IgD-negative memory B cell (primary cell): ENCODE measurements around the gene TDRD1. TPM values are rescaled to one million over a fixed set of nuclear protein-coding genes. Genes with fewer than 3 reads are reported as not detected.

Source experiments
- H3K27ac Mint-ChIP-seq, 3 donors: one replicate each; pipeline ENCODE4 v1.8.0; 2020 to 2022; ENCODE audit warnings: mild to moderate bottlenecking in 3 of 3, mixed read lengths in 3 of 3, moderate library complexity in 1 of 3
- H3K27me3 Mint-ChIP-seq: one replicate; pipeline ENCODE4 v1.8.0; 2021; ENCODE audit warnings: mixed read lengths
- H3K36me3 Mint-ChIP-seq: one replicate; pipeline ENCODE4 v1.8.0; 2020; ENCODE audit warnings: mild to moderate bottlenecking, mixed read lengths
- H3K4me1 Mint-ChIP-seq, 3 donors: one replicate each; pipeline ENCODE4 v1.8.0; 2020 to 2022; ENCODE audit warnings: mixed read lengths in 3 of 3, mild to moderate bottlenecking in 1 of 3
- H3K4me3 Mint-ChIP-seq, 4 donors: one replicate each; pipeline ENCODE4 v1.8.0; 2020 to 2022; ENCODE audit warnings: mild to moderate bottlenecking in 4 of 4, mixed read lengths in 4 of 4, moderate library complexity in 3 of 4
- H3K9me3 Mint-ChIP-seq, 3 donors: one replicate each; pipeline ENCODE4 v1.8.0; 2020 to 2021; ENCODE audit warnings: mixed read lengths in 3 of 3, mild to moderate bottlenecking in 1 of 3
- polyA plus RNA-seq: library from polyadenylated mRNA; unstranded; fragments of 300-500 nt; fragmentation: Illumina TruSeq; gene quantifications from one replicate; pipeline ENCODE4 v1.2.3, GENCODE V29; 2021

TDRD1 gene
- polyA plus RNA-seq, 1 donor from 2014 or later: not detected

GRCh38 chr10:114167985-114168384 is 11.2 kb upstream of the TDRD1 start:
- H3K4me3 Mint-ChIP-seq: peak overlapping the region in 1 of 4 donors; percentile 46
- peaks cover 2 to 7% (median 2%) of the 10 kb centered on the region in 3 donors for H3K9me3 Mint-ChIP-seq
- peaks cover 10% of the 10 kb centered on the region for H3K36me3 Mint-ChIP-seq
- H3K4me1 Mint-ChIP-seq: peaks cover 34 to 47% (median 36%) of the 10 kb centered on the region in 3 donors
- no peak overlapping the region for H3K27ac Mint-ChIP-seq
- no peaks in the 10 kb centered on the region for H3K27me3 Mint-ChIP-seq

DNA sequence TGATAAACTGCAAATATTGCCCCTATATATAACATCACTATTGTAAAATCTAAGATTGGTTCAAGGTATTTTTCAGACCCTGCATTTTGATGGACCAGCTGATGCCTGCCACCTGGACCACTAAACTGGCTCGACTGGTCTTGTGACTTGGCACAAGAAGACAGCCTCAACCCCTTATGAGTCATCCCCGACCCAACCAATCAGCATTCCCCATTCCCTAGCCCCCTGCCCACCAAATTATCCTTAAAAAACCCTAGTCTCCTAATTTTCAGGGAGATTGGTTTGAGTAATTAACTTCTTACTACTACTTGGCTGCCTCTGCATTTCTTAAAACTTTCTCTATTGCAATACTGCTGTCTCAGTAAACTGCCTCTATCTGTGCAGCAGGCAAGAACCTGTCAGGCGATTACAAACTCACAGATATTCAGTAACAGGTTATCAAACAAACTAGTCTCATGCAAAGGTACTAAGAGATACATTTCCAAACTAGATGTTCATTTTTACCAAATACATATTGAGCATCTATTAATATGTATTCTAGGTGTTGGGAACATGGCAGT is 10.6 kb upstream of the TDRD1 start:
- Mint-ChIP-seq H3K27me3 (no peaks in the 10 kb centered on the region), H3K36me3 (peaks cover 10% of the 10 kb centered on the region), H3K4me1 (peaks cover 36 to 46% (median 37%) of the 10 kb centered on the region in 3 donors), H3K4me3 (peak overlapping the region in 1 of 4 donors; percentile 46), H3K27ac (no peak overlapping the region), H3K9me3 (peaks cover 2 to 7% (median 2%) of the 10 kb centered on the region in 3 donors)

GRCh38 chr10:114172216-114172615 is 6.9 kb upstream of the TDRD1 start:
- Mint-ChIP-seq H3K27ac (peak overlapping the region in 1 of 3 donors; percentile 78), H3K4me3 (peak overlapping the region in 3 of 4 donors; percentile 95 to 99 (median 99)), H3K36me3 (peaks cover 10% of the 10 kb centered on the region), H3K9me3 (peaks cover 2 to 7% (median 2%) of the 10 kb centered on the region in 3 donors), H3K4me1 (peaks cover 31 to 41% (median 39%) of the 10 kb centered on the region in 3 donors), H3K27me3 (no peaks in the 10 kb centered on the region)

DNA sequence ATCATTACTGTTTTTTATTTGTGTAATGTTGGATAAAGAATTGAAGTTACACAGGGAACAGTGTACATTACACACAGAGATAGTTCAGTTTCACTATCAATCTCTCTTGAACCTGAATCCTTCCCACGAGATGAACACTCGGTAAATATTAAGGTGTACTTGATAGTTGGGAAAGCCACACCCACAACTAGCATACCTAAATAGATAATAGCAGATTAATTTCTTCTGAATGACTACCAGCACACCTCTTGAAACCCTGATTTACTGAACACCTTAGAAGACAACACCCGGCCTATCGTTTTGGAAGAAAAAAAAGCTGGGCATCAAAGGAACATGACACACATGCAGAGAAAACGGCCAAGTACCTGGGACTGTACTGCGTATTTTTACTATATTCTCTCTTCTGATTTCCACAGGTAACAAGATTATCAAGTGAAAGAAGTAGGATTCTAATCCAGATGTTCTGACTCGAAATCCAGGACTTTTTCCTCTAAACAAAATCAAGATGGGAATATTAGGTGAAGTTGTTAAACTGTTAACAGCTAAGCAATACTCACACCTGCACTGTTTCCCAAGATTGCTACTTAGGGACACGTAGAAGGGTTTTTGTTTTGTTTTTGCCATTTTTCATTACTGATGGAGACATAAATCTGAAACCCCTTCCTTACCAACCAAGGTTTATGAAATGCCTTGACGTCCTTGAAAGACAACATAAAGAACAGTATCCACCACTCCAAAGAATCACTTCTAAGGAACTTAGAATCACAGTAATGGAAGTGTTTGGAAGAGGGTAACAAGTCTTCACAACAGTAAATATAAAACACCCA is 6.2 kb upstream of the TDRD1 start:
- peaks cover 31 to 38% (median 36%) of the 10 kb centered on the region in 3 donors for H3K4me1 Mint-ChIP-seq
- peaks cover 2 to 7% (median 2%) of the 10 kb centered on the region in 3 donors for H3K9me3 Mint-ChIP-seq
- H3K36me3 Mint-ChIP-seq: peaks cover 8% of the 10 kb centered on the region
- peak overlapping the region; percentile 95 to 99 (median 98) for H3K4me3 Mint-ChIP-seq
- no peaks in the 10 kb centered on the region for H3K27me3 Mint-ChIP-seq
- H3K27ac Mint-ChIP-seq: peak overlapping the region; percentile 78 to 99 (median 96)

- Mint-ChIP-seq H3K36me3 (peaks cover 5% of the 10 kb centered on the region), H3K4me1 (peaks cover 26 to 34% (median 33%) of the 10 kb centered on the region in 3 donors), H3K9me3 (peaks cover 1 to 4% (median 2%) of the 10 kb centered on the region in 3 donors), H3K27ac (peak overlapping the region; percentile 78 to 99 (median 96)), H3K27me3 (no peaks in the 10 kb centered on the region), H3K4me3 (peak overlapping the region; percentile 95 to 99 (median 98))
Measured at GRCh38 chr10:114173603-114173920, 5.6 kb upstream of the TDRD1 start.

DNA sequence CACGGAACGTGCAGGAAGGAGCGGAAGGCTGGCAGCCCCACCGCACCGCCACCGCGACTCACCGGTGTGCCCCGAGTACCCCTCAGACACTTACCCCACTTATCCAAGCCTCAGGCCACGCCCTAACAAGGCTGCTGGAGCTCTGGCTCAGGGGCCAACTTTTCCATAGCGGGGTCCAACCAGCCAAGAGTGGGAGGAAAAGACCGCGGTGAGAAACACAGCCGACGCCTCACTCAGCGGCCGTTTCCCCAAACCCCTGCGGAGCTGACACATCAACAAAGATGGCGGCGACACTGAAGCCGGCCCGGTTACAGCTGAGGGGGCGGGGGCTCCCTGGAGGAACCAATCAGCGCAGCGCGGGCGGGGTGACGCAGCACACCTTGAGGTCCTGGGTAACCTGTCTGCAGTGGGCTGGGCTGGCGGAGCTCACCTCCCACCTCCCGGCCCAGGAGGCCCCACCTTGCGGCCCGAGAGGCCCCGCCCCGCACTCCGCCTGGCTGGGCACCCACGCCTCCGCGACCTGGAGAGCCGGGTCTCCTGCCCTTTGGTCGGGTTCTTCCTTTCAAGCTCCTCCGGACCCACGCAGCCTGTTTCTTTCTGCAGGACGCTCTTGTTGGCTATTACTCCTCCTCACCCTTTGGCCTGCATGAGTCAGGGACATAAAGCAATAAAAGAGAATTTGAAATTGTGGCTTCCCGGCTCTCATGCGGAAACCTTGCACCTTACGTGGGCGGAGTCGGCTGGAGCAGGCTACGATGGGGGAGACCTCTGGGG is 5.0 kb upstream of the TDRD1 start, which contains the start of gene CCDC186:
TSS of gene CCDC186 (minus strand) at position 283 of the 774 bp plus-strand sequence. CDS start 10,935 bp downstream, outside the sequence.
- H3K27me3 Mint-ChIP-seq: no peaks in the 10 kb centered on the region
- peaks cover 23 to 30% (median 30%) of the 10 kb centered on the region in 3 donors for H3K4me1 Mint-ChIP-seq
- peak within 1 kb of the TSS; percentile 95 to 99 (median 98) for H3K4me3 Mint-ChIP-seq
- no peaks in the 10 kb centered on the region for H3K9me3 Mint-ChIP-seq
- peak within 1 kb of the TSS; percentile 78 to 99 (median 96) for H3K27ac Mint-ChIP-seq
- peaks cover 2% of the 10 kb centered on the region for H3K36me3 Mint-ChIP-seq

DNA sequence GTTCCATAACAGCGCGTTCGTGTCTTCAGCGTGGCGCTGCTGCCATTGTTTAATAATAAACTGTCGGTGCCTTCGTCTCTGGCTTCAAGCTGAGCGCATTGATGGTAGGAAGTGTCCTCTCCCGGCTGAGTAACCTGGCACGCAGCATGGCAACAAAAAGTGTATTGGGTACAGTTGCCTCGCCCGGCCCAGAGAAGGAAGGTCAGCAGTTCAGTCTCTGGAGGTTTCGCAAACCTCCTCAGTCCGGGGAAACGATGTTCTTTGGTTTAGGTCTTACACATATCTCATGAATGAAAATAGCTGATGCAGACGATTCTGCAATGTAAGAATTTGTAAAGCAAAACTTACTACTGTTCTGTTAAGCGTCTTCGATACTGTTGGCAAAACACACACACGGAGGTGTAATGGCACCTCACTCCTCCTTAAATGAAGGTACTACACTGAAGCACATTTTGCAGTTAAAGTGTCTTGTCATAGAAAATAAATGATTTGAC is 4.4 kb upstream of the TDRD1 start:
- Mint-ChIP-seq H3K9me3 (no peaks in the 10 kb centered on the region), H3K27me3 (no peaks in the 10 kb centered on the region), H3K4me1 (peaks cover 23 to 30% (median 30%) of the 10 kb centered on the region in 3 donors), H3K27ac (peak overlapping the region; percentile 78 to 99 (median 95)), H3K36me3 (peaks cover 2% of the 10 kb centered on the region), H3K4me3 (peak overlapping the region; percentile 95 to 99 (median 98))

- Mint-ChIP-seq H3K27ac (peak overlapping the region in 1 of 3 donors; percentile 53), H3K27me3 (no peaks in the 10 kb centered on the region), H3K4me3 (peak overlapping the region in 3 of 4 donors; percentile 34 to 85 (median 63)), H3K9me3 (no peaks in the 10 kb centered on the region), H3K4me1 (peaks cover 21 to 30% (median 28%) of the 10 kb centered on the region in 3 donors), H3K36me3 (peaks cover 2% of the 10 kb centered on the region)
Measured at GRCh38 chr10:114175667-114176066, 3.5 kb upstream of the TDRD1 start.

GRCh38 chr10:114176511-114176910 is 2.6 kb upstream of the TDRD1 start:
- no peak overlapping the region for H3K27ac Mint-ChIP-seq
- H3K9me3 Mint-ChIP-seq: no peaks in the 10 kb centered on the region
- H3K27me3 Mint-ChIP-seq: no peaks in the 10 kb centered on the region
- peaks cover 17 to 29% (median 25%) of the 10 kb centered on the region in 3 donors for H3K4me1 Mint-ChIP-seq
- no peaks in the 10 kb centered on the region for H3K36me3 Mint-ChIP-seq
- peak overlapping the region in 1 of 4 donors; percentile 85 for H3K4me3 Mint-ChIP-seq

DNA sequence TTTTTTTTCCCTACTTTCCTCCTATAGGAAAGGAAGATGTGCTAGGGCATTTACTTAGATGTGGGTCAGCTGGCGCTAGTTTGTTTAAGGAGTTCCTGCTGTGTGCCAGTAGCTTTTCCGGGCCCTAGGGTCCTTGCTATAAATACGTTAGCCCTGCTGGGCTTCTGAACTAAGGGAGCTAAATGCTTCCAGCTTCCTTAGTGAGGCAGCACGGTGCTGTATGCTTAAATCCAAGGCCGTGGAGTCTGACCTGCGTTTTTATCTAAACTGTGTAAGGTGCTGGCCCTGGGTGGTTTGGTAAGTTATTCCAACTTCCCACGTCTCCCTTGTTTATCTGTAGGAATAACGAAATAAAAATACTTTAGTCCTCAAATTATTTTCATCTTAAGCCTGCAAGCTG is 594 bp downstream of the TDRD1 start:
- H3K4me3 Mint-ChIP-seq: peak overlapping the region in 1 of 4 donors; percentile 40
- H3K27ac Mint-ChIP-seq: no peak overlapping the region
- no peaks in the 10 kb centered on the region for H3K9me3 Mint-ChIP-seq
- H3K27me3 Mint-ChIP-seq: no peaks in the 10 kb centered on the region
- H3K4me1 Mint-ChIP-seq: peaks cover 4 to 8% (median 4%) of the 10 kb centered on the region in 3 donors
- H3K36me3 Mint-ChIP-seq: peaks cover 1% of the 10 kb centered on the region

GRCh38 chr10:114180937-114181336 is 1.8 kb downstream of the TDRD1 start:
- peaks cover 1% of the 10 kb centered on the region for H3K36me3 Mint-ChIP-seq
- H3K4me3 Mint-ChIP-seq: no peak overlapping the region
- no peaks in the 10 kb centered on the region for H3K27me3 Mint-ChIP-seq
- H3K9me3 Mint-ChIP-seq: no peaks in the 10 kb centered on the region
- H3K27ac Mint-ChIP-seq: no peak overlapping the region
- H3K4me1 Mint-ChIP-seq: peaks cover 0 to 3% (median 2%) of the 10 kb centered on the region in 3 donors

DNA sequence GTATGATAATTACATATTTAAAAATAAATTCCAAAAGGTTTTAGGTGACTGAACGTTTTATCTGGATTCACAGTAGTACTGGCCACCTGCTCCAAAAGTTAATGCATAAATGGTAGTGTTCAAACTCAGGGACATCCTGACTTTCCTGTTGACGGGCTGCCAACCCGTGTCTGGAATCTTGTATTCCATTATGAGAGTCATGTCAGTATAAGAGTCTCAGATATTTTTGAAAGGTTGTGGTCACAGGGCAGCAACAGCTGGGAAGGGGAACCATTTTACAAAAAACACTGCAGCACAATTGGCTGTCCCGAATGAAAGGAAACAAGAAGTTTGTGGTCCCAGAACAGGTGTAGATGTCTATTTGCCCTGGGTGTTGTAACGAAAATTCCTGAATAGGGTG is 2.8 kb downstream of the TDRD1 start:
- Mint-ChIP-seq H3K27me3 (no peaks in the 10 kb centered on the region), H3K4me3 (peak overlapping the region in 1 of 4 donors; percentile 22), H3K27ac (no peak overlapping the region), H3K36me3 (peaks cover 1% of the 10 kb centered on the region), H3K9me3 (no peaks in the 10 kb centered on the region), H3K4me1 (peaks cover 0 to 3% (median 2%) of the 10 kb centered on the region in 3 donors)

- Mint-ChIP-seq H3K4me3 (no peak overlapping the region), H3K36me3 (peaks cover 1% of the 10 kb centered on the region), H3K4me1 (peaks cover 0 to 15% (median 6%) of the 10 kb centered on the region in 3 donors), H3K27ac (no peak overlapping the region), H3K9me3 (no peaks in the 10 kb centered on the region), H3K27me3 (peaks cover 3% of the 10 kb centered on the region)
Measured at GRCh38 chr10:114183563-114183962, 4.4 kb downstream of the TDRD1 start.

DNA sequence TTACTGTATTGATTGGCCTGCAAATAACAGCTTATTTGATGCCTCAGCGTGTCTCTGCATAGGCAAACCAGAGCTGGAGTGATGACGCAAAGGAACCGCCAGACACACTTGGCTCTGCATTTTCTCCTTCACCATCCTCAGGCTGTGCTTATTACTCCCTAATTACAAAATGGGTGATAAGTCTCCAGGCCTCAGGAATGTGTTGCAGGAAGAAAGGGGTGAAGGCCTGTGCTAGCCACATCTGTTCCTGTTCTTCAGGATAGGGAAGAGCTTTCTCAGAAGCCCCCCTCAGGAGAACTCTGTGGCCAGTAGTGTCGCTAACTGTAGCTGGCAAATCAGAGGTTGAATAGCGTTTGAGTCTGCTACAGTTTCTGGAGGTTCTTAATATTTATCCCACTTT is 5.1 kb downstream of the TDRD1 start:
- H3K27me3 Mint-ChIP-seq: peaks cover 3% of the 10 kb centered on the region
- H3K27ac Mint-ChIP-seq: no peak overlapping the region
- H3K9me3 Mint-ChIP-seq: no peaks in the 10 kb centered on the region
- H3K4me1 Mint-ChIP-seq: peaks cover 0 to 15% (median 7%) of the 10 kb centered on the region in 3 donors
- no peak overlapping the region for H3K4me3 Mint-ChIP-seq
- peaks cover 1% of the 10 kb centered on the region for H3K36me3 Mint-ChIP-seq
